Ovary (tissue), 3 donors: ENCODE data around the gene MICALL1.

Experiments
- POLR2A ChIP-seq: fragments of 450-650 bp; IDR thresholded peaks from one replicate; pipeline ENCODE4 v1.6.1; 2017; ENCODE audit warnings: antibody characterized with exemption, mild to moderate bottlenecking, moderate library complexity
- TF ChIP-seq, protein P1 (sequence below), 3 donors: fragments of 450-650 bp in 2 of 3; fragments of 200-600 bp in 1 of 3; IDR thresholded peaks; one replicate each; pipeline versions ENCODE4 v1.5.1 to v1.8.0; 2016 to 2022; ENCODE audit warnings: antibody characterized with exemption in 3 of 3, mild to moderate bottlenecking in 1 of 3
- donor health status: DM: no; HTN: no; CAD: no.

DNA sequence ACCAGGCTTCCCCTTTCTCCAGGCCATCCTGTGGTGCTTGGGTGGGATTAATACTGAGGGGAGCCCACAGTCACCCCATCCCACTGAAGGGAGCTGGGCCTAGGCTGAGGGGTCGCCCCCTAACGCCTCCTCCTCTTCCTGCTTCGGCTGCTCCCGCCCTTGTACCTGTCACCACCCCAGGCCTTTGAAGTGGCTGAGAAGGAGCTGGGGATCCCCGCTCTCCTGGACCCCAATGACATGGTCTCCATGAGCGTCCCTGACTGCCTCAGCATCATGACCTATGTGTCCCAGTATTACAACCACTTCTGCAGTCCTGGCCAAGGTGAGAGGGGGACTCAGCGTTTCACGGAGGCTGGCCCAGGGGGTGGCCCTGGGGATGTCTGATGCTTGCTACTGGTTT, 6.1 kb downstream of the MICALL1 start:
- TF ChIP-seq, protein P1, sequence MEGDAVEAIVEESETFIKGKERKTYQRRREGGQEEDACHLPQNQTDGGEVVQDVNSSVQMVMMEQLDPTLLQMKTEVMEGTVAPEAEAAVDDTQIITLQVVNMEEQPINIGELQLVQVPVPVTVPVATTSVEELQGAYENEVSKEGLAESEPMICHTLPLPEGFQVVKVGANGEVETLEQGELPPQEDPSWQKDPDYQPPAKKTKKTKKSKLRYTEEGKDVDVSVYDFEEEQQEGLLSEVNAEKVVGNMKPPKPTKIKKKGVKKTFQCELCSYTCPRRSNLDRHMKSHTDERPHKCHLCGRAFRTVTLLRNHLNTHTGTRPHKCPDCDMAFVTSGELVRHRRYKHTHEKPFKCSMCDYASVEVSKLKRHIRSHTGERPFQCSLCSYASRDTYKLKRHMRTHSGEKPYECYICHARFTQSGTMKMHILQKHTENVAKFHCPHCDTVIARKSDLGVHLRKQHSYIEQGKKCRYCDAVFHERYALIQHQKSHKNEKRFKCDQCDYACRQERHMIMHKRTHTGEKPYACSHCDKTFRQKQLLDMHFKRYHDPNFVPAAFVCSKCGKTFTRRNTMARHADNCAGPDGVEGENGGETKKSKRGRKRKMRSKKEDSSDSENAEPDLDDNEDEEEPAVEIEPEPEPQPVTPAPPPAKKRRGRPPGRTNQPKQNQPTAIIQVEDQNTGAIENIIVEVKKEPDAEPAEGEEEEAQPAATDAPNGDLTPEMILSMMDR (IDR thresholded peaks at IDR 0.05), result no peak
- no peak for TF ChIP-seq POLR2A
